Measurements from ENCODE around the gene RARRES2.

Gene RARRES2

GRCh38 chr7:150361402-150361801, 20.0 kb upstream of the RARRES2 start:
- no peak for DNase-seq

- DNase-seq, result no peak
Measured at GRCh38 chr7:150360363-150361058, 19.1 kb upstream of the RARRES2 start.

DNA sequence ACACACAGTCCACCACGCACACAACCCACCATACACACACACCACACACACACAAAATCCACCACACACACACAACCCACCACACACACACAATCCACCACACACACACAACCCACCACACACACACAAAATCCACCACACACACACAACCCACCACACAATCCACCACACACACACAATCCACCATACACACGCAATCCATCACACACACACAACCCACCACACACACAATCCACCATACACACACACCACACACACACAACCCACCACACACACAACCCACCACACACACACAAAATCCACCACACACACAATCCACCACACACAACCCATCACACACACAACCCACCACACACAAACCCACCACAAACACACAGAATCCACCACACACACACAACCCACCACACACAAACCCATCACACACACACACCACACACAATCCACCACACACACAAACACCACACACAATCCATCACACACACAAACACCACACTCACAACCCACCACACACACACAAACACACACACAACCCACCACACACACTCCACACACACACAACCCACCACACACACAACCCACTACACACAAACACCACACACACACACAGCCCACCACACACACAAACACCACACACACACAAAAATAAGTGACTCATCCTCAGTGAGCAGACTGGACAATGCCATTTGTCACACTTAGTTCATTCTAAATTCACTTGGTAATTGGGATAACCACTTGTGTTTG, 18.4 kb upstream of the RARRES2 start:
- DNase-seq, result no peak

DNA sequence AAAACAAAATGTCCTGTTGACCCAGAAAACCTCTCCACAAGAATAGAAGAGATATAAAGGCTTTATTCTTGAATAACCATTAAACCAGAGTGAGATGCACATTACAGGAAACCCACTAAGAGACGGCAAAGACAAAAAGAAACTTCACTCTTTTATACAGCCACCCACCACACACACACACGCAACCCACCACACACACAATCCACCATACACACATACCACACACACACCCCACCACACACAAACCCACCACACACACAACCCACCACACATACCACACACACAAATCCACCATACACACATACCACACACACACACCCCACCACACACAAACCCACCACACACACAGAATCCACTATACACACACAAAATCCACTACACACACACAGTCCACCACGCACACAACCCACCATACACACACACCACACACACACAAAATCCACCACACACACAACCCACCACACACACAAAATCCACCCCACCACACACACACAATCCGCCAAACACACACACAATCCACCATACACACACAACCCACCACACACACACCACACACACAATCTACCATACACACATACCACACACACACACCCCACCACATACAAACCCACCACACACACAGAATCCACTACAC, 17.7 kb upstream of the RARRES2 start:
- no peak for DNase-seq

GRCh38 chr7:150358433-150358832, 17.0 kb upstream of the RARRES2 start:
- no peak for DNase-seq

- peak; percentile 37 for DNase-seq
Measured at GRCh38 chr7:150357771-150358427, 16.5 kb upstream of the RARRES2 start.

DNA sequence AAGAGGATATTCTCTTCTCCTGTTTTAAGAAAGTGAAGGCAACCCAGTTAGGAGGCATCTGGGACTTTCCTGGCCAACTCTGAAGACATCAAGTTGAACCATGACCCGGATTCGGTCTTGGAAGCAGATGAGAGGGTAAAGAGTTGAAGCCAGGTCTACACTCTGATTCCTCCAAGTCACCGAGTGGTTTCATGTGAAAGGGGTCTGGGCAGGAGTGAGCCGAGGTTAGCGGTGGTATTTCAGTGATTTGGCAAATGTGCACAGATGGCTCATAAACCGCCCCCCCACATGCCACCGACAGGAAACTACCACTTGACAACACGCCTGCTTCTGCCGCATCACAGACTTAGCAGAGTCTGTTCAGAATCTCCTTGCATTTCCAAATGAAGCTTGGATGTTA, 15.8 kb upstream of the RARRES2 start:
- DNase-seq, result peak; percentile 92

- DNase-seq, result peak; percentile 68
Measured at GRCh38 chr7:150356265-150356897, 15.0 kb upstream of the RARRES2 start.

- no peak for DNase-seq
Measured at GRCh38 chr7:150355666-150356059, 14.2 kb upstream of the RARRES2 start.

DNA sequence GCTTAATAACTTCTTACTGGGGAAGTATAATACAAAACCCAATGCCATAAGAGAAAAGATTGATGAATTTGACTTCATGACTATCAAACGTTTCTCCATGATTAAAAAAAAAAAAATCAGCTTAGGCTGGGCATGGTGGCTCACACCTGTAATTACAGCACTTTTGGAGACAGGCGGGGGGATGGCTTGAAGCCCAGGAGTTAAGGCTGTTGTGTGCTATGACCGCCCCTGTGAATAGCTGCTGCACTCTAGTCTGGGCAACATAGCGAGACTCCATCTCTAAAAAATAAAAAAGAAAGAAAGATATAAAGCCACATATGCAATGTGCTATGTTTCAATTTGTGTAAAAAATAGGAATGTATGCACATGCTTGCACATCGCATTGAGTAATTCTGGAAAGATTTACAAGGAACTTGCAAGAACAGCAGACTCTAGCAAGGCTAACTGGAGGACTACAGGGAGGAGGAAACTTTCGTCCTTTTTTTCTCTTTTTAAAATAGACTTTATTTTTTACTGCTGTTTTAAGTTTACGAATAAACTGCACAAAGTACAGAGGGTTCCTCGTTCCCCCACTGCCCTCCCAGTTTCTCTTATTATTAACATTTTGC, 10.3 kb upstream of the RARRES2 start:
- peak; percentile 44 for DNase-seq

DNA sequence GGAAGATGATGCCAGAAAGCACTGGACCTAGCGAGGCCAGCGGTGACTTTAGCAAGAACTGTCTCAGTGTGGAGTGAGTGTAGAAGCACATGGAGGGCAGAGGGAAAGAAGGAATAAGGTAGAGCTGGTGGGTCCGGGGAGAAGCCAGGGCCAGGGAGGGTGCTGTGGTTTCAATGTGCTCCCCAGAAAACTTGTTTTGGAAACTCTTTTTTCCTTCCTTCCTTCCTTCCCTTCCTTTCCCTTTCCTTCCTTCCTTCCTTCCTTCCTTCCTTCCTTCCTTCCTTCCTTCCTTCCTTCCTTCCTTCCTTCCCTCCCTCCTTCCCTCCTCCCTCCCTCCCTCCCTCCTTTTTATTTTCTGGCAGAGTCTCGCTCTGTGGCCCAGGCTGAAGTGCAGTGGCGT, 5.5 kb upstream of the RARRES2 start:
- no peak for DNase-seq

- no peak for DNase-seq
Measured at GRCh38 chr7:150345012-150345411, 3.6 kb upstream of the RARRES2 start.

- no peak for DNase-seq
Measured at GRCh38 chr7:150344299-150344698, 2.9 kb upstream of the RARRES2 start.

- DNase-seq, result no peak
Measured at GRCh38 chr7:150343225-150343624, 1.8 kb upstream of the RARRES2 start.

DNA sequence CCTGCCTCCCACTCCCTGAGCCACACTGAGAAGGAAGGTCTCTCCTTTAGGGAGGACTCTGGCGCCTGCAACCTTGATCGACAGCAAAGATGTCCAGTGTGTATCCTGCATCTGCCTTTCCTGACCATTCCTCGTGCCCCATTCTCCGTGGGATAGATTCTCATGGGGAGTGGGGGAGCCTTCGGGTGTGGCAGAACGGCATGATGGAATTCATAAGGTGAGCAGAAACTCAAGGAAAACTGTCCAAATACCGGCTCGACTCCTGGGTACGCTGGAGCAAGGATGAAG, 636 bp upstream of the RARRES2 start:
- DNase-seq, result no peak

- DNase-seq, result no peak
Measured at GRCh38 chr7:150340875-150341262, 560 bp downstream of the RARRES2 start.

- DNase-seq, result no peak
Measured at GRCh38 chr7:150340024-150340749, 1.2 kb downstream of the RARRES2 start.

DNA sequence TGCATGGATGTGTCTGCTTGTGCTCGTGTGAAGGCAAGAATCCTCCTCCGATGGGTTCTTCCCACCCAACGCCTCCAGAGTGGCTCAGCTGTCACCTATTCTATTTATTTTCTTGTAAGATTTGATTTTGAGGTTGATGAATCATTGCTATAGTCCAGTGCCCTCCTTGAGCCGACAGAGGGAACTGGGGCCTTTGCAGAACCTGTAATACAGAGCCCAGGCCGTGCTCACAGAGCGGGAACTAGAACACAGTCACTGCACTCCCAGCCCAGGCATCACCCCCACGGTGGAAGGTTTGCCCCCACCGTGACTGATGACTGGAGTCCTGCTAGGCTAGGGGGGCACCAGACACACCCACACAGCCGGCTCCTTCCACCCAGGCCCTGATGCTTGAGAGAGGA, 2.0 kb downstream of the RARRES2 start:
- DNase-seq, result no peak

- DNase-seq, result no peak
Measured at GRCh38 chr7:150338166-150338829, 3.1 kb downstream of the RARRES2 start.

DNA sequence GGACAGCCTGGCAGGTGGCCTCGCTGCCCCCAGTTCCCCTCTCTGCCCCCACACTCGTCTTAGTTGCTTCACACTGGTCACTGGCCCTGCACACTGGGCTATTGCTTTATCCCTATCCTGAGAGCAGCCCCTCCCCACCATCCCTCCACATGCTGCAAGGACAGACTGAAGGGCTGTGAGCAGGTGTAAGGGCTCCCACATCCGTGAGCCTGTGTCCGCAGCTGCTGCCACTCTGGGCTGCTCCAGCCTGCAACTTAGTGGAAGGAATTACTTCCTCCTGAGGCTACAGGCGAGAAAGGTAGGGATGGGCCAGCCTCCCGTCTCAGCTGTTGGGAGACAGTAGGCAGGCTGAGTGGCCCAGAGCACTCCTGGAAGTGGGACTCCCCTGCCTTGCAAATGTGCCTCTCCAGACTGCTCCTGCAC, 3.8 kb downstream of the RARRES2 start:
- no peak for DNase-seq

- DNase-seq, result no peak
Measured at GRCh38 chr7:150337179-150337578, 4.2 kb downstream of the RARRES2 start.

- DNase-seq, result no peak
Measured at GRCh38 chr7:150336746-150337145, 4.7 kb downstream of the RARRES2 start.
